Right ventricle myocardium inferior (tissue), 1 donor: ENCODE measurements around the gene ARHGEF12. TPM values are rescaled to one million over a fixed set of nuclear protein-coding genes. Genes with fewer than 3 reads are reported as not detected.

Experiments
- ATAC-seq: fragments of 200-7000 bp; cut with Tn5 transposase; one replicate; pipeline ENCODE4 v1.9.1; 2020; ENCODE audit warnings: mild to moderate bottlenecking, moderate library complexity
- DNase-seq: peaks from one replicate; pipeline ENCODE4 v3.0.0; 2021; ENCODE audit errors: missing footprints
- intact Hi-C: fragments of 100-400 bp; cut with DNase I; formaldehyde crosslinking; loops from one replicate; pipeline ENCODE4 v1.11.0; 2022
- total RNA-seq: library from RNA; stranded (reverse); fragmentation: NEBNext Ultra II Directional; extraction: Animal tissue kit (Norgen Biotek cat#: 25700); gene quantifications from one replicate; pipeline ENCODE4 v1.2.1, GENCODE V29; 2021
- donor health status: DM: no; HTN: yes; CAD: no; lungs with severe emphysema.

ARHGEF12 gene
- total RNA-seq, 1 donor from 2014 or later, result 81.7 TPM

DNA sequence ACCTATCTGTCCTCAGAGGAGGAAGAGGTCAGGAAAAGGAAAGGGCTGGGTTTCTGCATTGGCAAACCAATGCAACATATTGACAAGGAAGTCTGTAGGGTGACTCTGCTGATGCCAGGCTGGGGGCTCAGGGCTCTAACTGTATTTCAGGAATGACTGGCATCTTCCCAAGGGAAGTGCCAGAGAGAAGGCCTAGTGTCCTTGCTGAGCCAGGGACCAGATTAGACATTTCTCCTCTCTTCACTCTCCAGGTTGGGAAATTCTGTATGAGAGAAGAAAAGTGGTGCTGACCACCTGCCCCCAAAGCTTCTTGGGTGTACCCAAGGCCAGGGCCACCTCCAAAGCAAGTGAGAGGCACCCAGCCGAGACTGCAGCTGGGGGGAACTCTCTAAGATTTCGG lies 202.5 kb downstream of the ARHGEF12 start:
- DNase-seq (no peak), ATAC-seq (no peak)
- intact Hi-C loops, result no loop called here

Other genes with a start within 250 kb of the ARHGEF12 start
- gene TRIM29, start 198.3 kb upstream of the ARHGEF12 start, total RNA-seq, result not detected
- gene OAF, start 125.4 kb upstream of the ARHGEF12 start, total RNA-seq, result 34.5 TPM
- 0.19 TPM for gene POU2F3, start 96.3 kb upstream of the ARHGEF12 start, total RNA-seq
- 8.4 TPM for gene TLCD5, start 11.1 kb upstream of the ARHGEF12 start, total RNA-seq
- not detected for gene GRIK4, start 175.3 kb downstream of the ARHGEF12 start, total RNA-seq